OCI-LY3 (cell line): Measurements from ENCODE around the gene SLC10A3.

Source experiments
- CTCF ChIP-seq: fragments of 200-600, 300-600 bp; sonication (generic); IDR thresholded peaks from 2 replicates; pipeline ENCODE4 v1.5.1; 2014; ENCODE audit warnings: antibody characterized with exemption, low read length, low read depth
- EZH2phosphoT487 ChIP-seq: fragments of 200-600 bp; shearing (Covaris generic); IDR thresholded peaks from 2 replicates; pipeline ENCODE4 v1.6.1; 2018; ENCODE audit warnings: antibody characterized with exemption, mixed run types, low read depth

- TF ChIP-seq CTCF, result no peak
- no peak for TF ChIP-seq EZH2phosphoT487
These were observed 24.4 kb downstream of the SLC10A3 start for GRCh38 chrX:154466036-154466435.
